Osteocyte (in vitro differentiated cells): ENCODE measurements around the gene MIER2. TPM values are rescaled to one million over a fixed set of nuclear protein-coding genes. Genes with fewer than 3 reads are reported as not detected.

Experiments used
- DNase-seq: peaks from one replicate; pipeline ENCODE4 v3.0.0; 2021; ENCODE audit warnings: mixed read lengths; ENCODE audit not compliant: unreplicated experiment; ENCODE audit errors: extremely low spot score
- H3K27ac Mint-ChIP-seq: one replicate; pipeline ENCODE4 v1.8.0; 2021; ENCODE audit warnings: mild to moderate bottlenecking, mixed read lengths; ENCODE audit not compliant: unreplicated experiment
- H3K27me3 Mint-ChIP-seq: one replicate; pipeline ENCODE4 v1.8.0; 2021; ENCODE audit warnings: mixed read lengths; ENCODE audit not compliant: unreplicated experiment
- H3K36me3 Mint-ChIP-seq: one replicate; pipeline ENCODE4 v1.8.0; 2021; ENCODE audit warnings: mixed read lengths; ENCODE audit not compliant: unreplicated experiment
- H3K4me1 Mint-ChIP-seq: one replicate; pipeline ENCODE4 v1.8.0; 2021; ENCODE audit warnings: mixed read lengths; ENCODE audit not compliant: unreplicated experiment
- H3K4me3 Mint-ChIP-seq: one replicate; pipeline ENCODE4 v1.8.0; 2021; ENCODE audit warnings: mild to moderate bottlenecking, moderate library complexity, mixed read lengths; ENCODE audit not compliant: unreplicated experiment
- H3K9me3 Mint-ChIP-seq: one replicate; pipeline ENCODE4 v1.8.0; 2021; ENCODE audit warnings: mixed read lengths; ENCODE audit not compliant: unreplicated experiment
- total RNA-seq: library from RNA; stranded (reverse); gene quantifications from 2 replicates; pipeline ENCODE4 v1.2.1, GENCODE V29; 2021
- TF ChIP-seq, protein P1 (sequence below): fragments of 200-600 bp; sonication (generic); IDR thresholded peaks from 2 replicates; pipeline ENCODE4 v1.5.0; 2021; ENCODE audit warnings: antibody characterized with exemption, mild to moderate bottlenecking, moderate library complexity

MIER2 gene
- total RNA-seq, 1 donor from 2014 or later = 31.6 TPM

DNA sequence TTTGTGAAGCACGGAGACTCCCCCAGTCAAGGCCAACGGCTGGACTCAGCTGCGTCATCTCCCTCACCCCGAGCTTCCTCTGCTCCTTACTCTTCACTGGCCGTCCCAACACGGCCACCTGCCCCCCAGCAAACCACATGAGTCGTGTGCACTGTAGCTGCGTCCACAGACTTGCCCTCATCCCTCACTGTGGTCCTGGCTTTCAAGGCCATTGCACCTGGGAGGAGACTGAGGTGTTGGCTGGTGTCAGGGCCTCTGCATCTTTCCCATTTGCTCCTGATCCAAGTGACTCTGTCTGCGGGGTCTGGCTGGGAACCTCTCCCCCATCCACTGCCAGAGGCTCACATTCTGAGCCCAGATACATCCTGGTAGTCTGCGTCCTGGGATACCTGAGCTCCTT is 64.9 kb downstream of the MIER2 start:
- Mint-ChIP-seq H3K36me3 (no peaks in the 10 kb centered on the region), H3K4me1 (no peaks in the 10 kb centered on the region), H3K27ac (no peak overlapping the region), H3K9me3 (no peaks in the 10 kb centered on the region), H3K27me3 (peaks cover 29% of the 10 kb centered on the region), H3K4me3 (no peak overlapping the region)
- TF ChIP-seq, protein P1, sequence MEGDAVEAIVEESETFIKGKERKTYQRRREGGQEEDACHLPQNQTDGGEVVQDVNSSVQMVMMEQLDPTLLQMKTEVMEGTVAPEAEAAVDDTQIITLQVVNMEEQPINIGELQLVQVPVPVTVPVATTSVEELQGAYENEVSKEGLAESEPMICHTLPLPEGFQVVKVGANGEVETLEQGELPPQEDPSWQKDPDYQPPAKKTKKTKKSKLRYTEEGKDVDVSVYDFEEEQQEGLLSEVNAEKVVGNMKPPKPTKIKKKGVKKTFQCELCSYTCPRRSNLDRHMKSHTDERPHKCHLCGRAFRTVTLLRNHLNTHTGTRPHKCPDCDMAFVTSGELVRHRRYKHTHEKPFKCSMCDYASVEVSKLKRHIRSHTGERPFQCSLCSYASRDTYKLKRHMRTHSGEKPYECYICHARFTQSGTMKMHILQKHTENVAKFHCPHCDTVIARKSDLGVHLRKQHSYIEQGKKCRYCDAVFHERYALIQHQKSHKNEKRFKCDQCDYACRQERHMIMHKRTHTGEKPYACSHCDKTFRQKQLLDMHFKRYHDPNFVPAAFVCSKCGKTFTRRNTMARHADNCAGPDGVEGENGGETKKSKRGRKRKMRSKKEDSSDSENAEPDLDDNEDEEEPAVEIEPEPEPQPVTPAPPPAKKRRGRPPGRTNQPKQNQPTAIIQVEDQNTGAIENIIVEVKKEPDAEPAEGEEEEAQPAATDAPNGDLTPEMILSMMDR = no peak
- peak; percentile 59 for DNase-seq

DNA sequence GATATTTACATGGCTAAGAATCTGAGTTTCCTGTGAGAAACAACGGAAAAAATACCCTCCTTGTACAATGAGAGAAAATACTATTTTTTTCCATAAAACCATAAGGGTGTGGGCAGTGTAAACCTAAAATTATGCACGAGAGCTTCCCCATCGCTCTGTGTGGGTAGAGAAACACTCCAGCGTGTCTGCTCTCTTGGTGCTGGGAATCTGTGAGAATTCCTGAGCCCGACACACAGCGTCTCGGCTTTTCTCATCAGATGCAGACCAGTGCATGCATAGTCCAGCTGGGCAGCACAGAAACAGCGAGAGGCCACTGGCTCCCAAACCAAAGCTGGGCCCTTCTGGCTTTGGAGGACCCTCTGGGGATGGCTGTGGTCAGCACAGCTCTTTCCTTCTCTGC is 65.4 kb downstream of the MIER2 start:
- peak; percentile 49 for DNase-seq
- peaks cover 29% of the 10 kb centered on the region for H3K27me3 Mint-ChIP-seq
- H3K27ac Mint-ChIP-seq = no peak overlapping the region
- no peak overlapping the region for H3K4me3 Mint-ChIP-seq
- H3K4me1 Mint-ChIP-seq = no peaks in the 10 kb centered on the region
- no peaks in the 10 kb centered on the region for H3K9me3 Mint-ChIP-seq
- TF ChIP-seq, protein P1 = no peak
- no peaks in the 10 kb centered on the region for H3K36me3 Mint-ChIP-seq

DNA sequence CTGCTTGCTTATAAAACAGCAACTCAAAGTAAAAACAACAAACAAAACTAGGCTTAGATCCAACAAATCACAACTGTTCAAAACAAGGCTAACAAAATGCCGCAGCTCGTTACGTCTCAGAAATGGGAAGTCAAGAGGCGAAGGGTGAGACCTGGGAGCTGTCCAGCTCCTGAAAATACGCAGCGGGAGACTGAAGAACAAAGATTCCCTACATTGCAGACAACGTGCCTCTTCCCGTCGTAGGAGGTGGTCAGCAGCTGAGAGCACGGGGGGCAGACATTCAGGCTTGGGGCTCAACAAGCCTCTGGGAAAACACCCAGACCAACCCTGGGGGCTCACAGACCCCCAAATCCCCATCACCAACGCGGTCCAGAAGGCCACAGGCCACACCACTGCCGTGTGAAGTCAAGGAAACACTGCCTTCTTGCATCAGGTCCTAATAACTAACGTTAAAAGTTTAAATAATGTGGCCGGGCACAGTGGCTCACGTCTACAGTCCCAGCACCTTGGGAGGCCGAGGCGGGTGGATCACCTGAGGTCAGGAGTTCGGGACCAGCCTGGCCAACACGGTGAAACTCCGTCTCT is 66.9 kb downstream of the MIER2 start:
- no peaks in the 10 kb centered on the region for H3K4me1 Mint-ChIP-seq
- H3K27me3 Mint-ChIP-seq = peaks cover 32% of the 10 kb centered on the region
- TF ChIP-seq, protein P1 = no peak
- no peaks in the 10 kb centered on the region for H3K9me3 Mint-ChIP-seq
- peak; percentile 54 for DNase-seq
- no peak overlapping the region for H3K4me3 Mint-ChIP-seq
- no peak overlapping the region for H3K27ac Mint-ChIP-seq
- no peaks in the 10 kb centered on the region for H3K36me3 Mint-ChIP-seq

DNA sequence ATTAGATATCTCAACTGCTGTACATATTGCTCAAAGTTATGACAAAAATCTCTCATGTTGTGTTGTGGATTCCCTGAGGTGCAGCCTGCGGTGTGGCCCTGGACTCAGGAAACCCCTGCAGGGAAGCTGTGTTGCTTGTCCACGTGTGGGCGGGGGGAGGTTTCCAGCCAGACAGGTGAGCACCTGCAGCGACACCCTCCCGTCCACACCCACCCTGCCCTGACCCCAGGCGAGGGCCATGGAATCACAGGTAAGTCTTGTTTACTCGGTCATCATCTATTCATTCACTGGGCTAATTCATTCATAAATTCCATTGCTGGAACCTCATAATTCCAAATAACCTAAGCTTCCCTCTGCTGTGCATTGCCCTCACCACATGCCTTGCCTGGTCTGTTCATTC is 67.5 kb downstream of the MIER2 start:
- H3K9me3 Mint-ChIP-seq = no peaks in the 10 kb centered on the region
- H3K27me3 Mint-ChIP-seq = peaks cover 33% of the 10 kb centered on the region
- no peaks in the 10 kb centered on the region for H3K4me1 Mint-ChIP-seq

DNA sequence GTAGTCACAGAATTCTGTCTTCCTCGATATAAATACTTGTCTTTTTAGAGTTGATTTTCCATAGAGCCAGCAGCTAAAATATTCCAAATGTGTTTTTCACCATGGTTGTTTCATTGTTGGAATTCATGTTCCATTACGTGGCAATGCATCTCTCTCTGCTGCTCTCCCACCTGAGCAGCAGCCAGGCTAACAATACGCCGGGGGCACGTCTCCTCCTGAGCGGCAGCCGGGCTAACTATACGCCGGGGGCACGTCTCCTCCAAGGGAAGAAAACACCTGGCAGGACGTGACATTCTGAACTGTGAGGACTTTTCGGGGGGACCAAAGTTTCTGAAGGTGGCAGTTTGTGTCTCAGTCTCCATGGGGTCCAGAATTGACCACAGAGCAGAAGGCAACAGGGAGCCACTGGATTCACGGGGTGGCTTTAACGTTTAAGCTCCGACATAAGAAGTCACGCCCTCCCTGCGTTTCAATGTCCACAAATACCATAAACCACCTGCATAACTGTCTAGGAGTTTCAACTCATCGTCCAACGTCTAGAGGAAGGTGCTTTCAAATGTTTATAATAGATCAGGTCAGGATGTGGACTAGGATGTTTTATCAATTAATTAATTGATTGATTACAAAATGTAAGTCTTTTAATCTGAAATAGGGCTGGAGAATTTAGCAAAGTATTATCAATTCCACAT is 68.5 kb downstream of the MIER2 start:
- no peaks in the 10 kb centered on the region for H3K4me1 Mint-ChIP-seq
- peaks cover 42% of the 10 kb centered on the region for H3K27me3 Mint-ChIP-seq
- no peak overlapping the region for H3K4me3 Mint-ChIP-seq
- H3K27ac Mint-ChIP-seq = no peak overlapping the region
- DNase-seq = peak; percentile 64
- H3K9me3 Mint-ChIP-seq = no peaks in the 10 kb centered on the region
- TF ChIP-seq, protein P1 = no peak
- H3K36me3 Mint-ChIP-seq = no peaks in the 10 kb centered on the region

More for the DNA sequence above, 67.5 kb downstream of the MIER2 start:
- H3K36me3 Mint-ChIP-seq = no peaks in the 10 kb centered on the region
- DNase-seq = peak; percentile 74
- H3K27ac Mint-ChIP-seq = no peak overlapping the region
- TF ChIP-seq, protein P1 = no peak
- no peak overlapping the region for H3K4me3 Mint-ChIP-seq
